SK-N-SH treated with all-trans-retinoic acid at 6 μM for 48 hours (cell line): ENCODE measurements around the gene SLX9.

Experiments
- ATAC-seq: fragments of 200-7000 bp; cut with Tn5 transposase; 3 replicates; pipeline ENCODE4 v1.9.1; 2020; ENCODE audit warnings: mild to moderate bottlenecking, moderate library complexity
- ARNTL ChIP-seq: fragments of 450-650 bp; formaldehyde crosslinking; IDR thresholded peaks from 2 replicates; pipeline ENCODE4 v1.5.0; 2020; ENCODE audit warnings: low read depth, mild to moderate bottlenecking, moderate library complexity, borderline replicate concordance
- BACH2 ChIP-seq: fragments of 250-450 bp; sonication (Bioruptor Pico); IDR thresholded peaks from 2 replicates; pipeline ENCODE4 v1.9.0; 2021; ENCODE audit warnings: mild to moderate bottlenecking, borderline replicate concordance
- CSRNP3 ChIP-seq: fragments of 250-450 bp; sonication (Bioruptor Pico); IDR thresholded peaks from 2 replicates; pipeline ENCODE4 v1.5.1; 2021; ENCODE audit warnings: mild to moderate bottlenecking, moderate library complexity
- ESRRG ChIP-seq: fragments of 250-450 bp; sonication (Bioruptor Pico); IDR thresholded peaks from 2 replicates; pipeline ENCODE4 v1.6.1; 2021; ENCODE audit warnings: mild to moderate bottlenecking
- GLIS3 ChIP-seq: fragments of 250-450 bp; sonication (Bioruptor Pico); IDR thresholded peaks from 2 replicates; pipeline ENCODE4 v1.5.0; 2020; ENCODE audit warnings: mild to moderate bottlenecking, moderate library complexity
- ISL1 ChIP-seq: fragments of 250-450 bp; sonication (Bioruptor Pico); IDR thresholded peaks from 2 replicates; pipeline ENCODE4 v2.1.2; 2022; ENCODE audit warnings: mild to moderate bottlenecking, moderate library complexity
- OSR1 ChIP-seq: fragments of 250-450 bp; sonication (Bioruptor Pico); IDR thresholded peaks from 2 replicates; pipeline ENCODE4 v1.8.0; 2022; ENCODE audit warnings: moderate library complexity, mild to moderate bottlenecking, inconsistent platforms
- PATZ1 ChIP-seq: fragments of 250-450 bp; sonication (Bioruptor Pico); IDR thresholded peaks from 2 replicates; pipeline ENCODE4 v1.8.0; 2020; ENCODE audit warnings: mild to moderate bottlenecking, moderate library complexity, borderline replicate concordance
- POU6F1 ChIP-seq: fragments of 250-450 bp; sonication (Bioruptor Pico); IDR thresholded peaks from 2 replicates; pipeline ENCODE4 v1.8.0; 2021; ENCODE audit warnings: low read depth, mild to moderate bottlenecking, moderate library complexity, borderline replicate concordance
- PPARA ChIP-seq: fragments of 250-450 bp; sonication (Bioruptor Pico); IDR thresholded peaks from 2 replicates; pipeline ENCODE4 v1.5.0; 2020; ENCODE audit warnings: mild to moderate bottlenecking, borderline replicate concordance
- SNAI2 ChIP-seq: fragments of 250-450 bp; sonication (Bioruptor Pico); IDR thresholded peaks from 2 replicates; pipeline ENCODE4 v1.5.0; 2020; ENCODE audit warnings: mild to moderate bottlenecking, moderate library complexity
- TCF4 ChIP-seq: fragments of 250-450 bp; sonication (Bioruptor Pico); IDR thresholded peaks from 2 replicates; pipeline ENCODE4 v1.8.0; 2021; ENCODE audit warnings: mild to moderate bottlenecking, moderate library complexity, borderline replicate concordance
- ZC3H10 ChIP-seq: fragments of 250-450 bp; sonication (Bioruptor Pico); IDR thresholded peaks from 2 replicates; pipeline ENCODE4 v1.5.1; 2021; ENCODE audit warnings: mild to moderate bottlenecking, moderate library complexity
- ZFP3 ChIP-seq: fragments of 250-450 bp; sonication (Bioruptor Pico); IDR thresholded peaks from 2 replicates; pipeline ENCODE4 v1.5.0; 2020; ENCODE audit warnings: mild to moderate bottlenecking, moderate library complexity
- ZFP30 ChIP-seq: fragments of 450-650 bp; formaldehyde crosslinking; IDR thresholded peaks from 2 replicates; pipeline ENCODE4 v1.5.0; 2022; ENCODE audit warnings: mild to moderate bottlenecking, moderate library complexity
- ZNF70 ChIP-seq: fragments of 450-650 bp; formaldehyde crosslinking; IDR thresholded peaks from 2 replicates; pipeline ENCODE4 v1.5.0; 2020; ENCODE audit warnings: mild to moderate bottlenecking, moderate library complexity
- ZNF8 ChIP-seq: fragments of 450-650 bp; formaldehyde crosslinking; IDR thresholded peaks from 2 replicates; pipeline ENCODE4 v1.5.0; 2020; ENCODE audit warnings: mild to moderate bottlenecking, moderate library complexity
- TF ChIP-seq, protein P1 (sequence below): fragments of 250-450 bp; sonication (Bioruptor Pico); IDR thresholded peaks from 2 replicates; pipeline ENCODE4 v1.5.1; 2020; ENCODE audit warnings: low read depth, mild to moderate bottlenecking, moderate library complexity
- TF ChIP-seq, protein P2 (sequence below): fragments of 250-450 bp; sonication (Bioruptor Pico); IDR thresholded peaks from 2 replicates; pipeline ENCODE4 v1.5.0; 2020; ENCODE audit warnings: mild to moderate bottlenecking, moderate library complexity

Gene SLX9

DNA sequence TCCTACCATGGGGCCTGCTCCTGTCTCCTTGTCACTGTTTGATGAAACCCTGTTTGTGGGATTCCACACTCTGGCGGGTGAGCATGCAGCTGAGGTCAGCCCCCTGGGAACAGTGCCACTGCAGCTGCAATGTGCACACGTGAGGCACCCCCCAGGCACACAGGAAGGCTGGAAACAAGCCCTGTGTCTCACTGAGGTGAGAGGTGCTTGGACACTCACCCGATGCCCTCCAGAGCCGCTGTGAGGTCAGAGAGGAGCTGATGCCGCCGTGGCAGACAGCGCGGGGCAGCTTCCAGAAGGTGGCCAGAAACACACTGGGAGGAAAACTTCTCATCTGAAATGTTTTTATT is 49.7 kb downstream of the SLX9 start:
- TF ChIP-seq PPARA (CRISPR knock-in tag) (no peak), BACH2 (CRISPR knock-in tag) (no peak), ZNF70 (CRISPR knock-in tag) (no peak), ARNTL (CRISPR knock-in tag) (no peak), OSR1 (CRISPR knock-in tag) (no peak), PATZ1 (CRISPR knock-in tag) (no peak), ZC3H10 (no peak), ISL1 (CRISPR knock-in tag) (no peak), SNAI2 (no peak), TCF4 (no peak)
- TF ChIP-seq, protein P1, sequence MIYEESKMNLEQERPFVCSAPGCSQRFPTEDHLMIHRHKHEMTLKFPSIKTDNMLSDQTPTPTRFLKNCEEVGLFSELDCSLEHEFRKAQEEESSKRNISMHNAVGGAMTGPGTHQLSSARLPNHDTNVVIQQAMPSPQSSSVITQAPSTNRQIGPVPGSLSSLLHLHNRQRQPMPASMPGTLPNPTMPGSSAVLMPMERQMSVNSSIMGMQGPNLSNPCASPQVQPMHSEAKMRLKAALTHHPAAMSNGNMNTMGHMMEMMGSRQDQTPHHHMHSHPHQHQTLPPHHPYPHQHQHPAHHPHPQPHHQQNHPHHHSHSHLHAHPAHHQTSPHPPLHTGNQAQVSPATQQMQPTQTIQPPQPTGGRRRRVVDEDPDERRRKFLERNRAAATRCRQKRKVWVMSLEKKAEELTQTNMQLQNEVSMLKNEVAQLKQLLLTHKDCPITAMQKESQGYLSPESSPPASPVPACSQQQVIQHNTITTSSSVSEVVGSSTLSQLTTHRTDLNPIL (CRISPR knock-in tag) = no peak
- TF ChIP-seq, protein P2, sequence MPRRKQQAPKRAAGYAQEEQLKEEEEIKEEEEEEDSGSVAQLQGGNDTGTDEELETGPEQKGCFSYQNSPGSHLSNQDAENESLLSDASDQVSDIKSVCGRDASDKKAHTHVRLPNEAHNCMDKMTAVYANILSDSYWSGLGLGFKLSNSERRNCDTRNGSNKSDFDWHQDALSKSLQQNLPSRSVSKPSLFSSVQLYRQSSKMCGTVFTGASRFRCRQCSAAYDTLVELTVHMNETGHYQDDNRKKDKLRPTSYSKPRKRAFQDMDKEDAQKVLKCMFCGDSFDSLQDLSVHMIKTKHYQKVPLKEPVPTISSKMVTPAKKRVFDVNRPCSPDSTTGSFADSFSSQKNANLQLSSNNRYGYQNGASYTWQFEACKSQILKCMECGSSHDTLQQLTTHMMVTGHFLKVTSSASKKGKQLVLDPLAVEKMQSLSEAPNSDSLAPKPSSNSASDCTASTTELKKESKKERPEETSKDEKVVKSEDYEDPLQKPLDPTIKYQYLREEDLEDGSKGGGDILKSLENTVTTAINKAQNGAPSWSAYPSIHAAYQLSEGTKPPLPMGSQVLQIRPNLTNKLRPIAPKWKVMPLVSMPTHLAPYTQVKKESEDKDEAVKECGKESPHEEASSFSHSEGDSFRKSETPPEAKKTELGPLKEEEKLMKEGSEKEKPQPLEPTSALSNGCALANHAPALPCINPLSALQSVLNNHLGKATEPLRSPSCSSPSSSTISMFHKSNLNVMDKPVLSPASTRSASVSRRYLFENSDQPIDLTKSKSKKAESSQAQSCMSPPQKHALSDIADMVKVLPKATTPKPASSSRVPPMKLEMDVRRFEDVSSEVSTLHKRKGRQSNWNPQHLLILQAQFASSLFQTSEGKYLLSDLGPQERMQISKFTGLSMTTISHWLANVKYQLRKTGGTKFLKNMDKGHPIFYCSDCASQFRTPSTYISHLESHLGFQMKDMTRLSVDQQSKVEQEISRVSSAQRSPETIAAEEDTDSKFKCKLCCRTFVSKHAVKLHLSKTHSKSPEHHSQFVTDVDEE (CRISPR knock-in tag) = no peak
- peak; percentile 22 for ATAC-seq

GRCh38 chr21:44989943-44990780 is 50.3 kb downstream of the SLX9 start:
- no peak for TF ChIP-seq ZNF8 (CRISPR knock-in tag)
- TF ChIP-seq, protein P1 (CRISPR knock-in tag) = no peak
- TF ChIP-seq OSR1 (CRISPR knock-in tag) = no peak
- TF ChIP-seq PATZ1 (CRISPR knock-in tag) = no peak
- no peak for TF ChIP-seq TCF4
- no peak for TF ChIP-seq ZNF70 (CRISPR knock-in tag)
- TF ChIP-seq ZFP30 (CRISPR knock-in tag) = no peak
- no peak for TF ChIP-seq ISL1 (CRISPR knock-in tag)
- TF ChIP-seq, protein P2 (CRISPR knock-in tag) = no peak
- TF ChIP-seq SNAI2 = no peak
- no peak for TF ChIP-seq PPARA (CRISPR knock-in tag)
- no peak for TF ChIP-seq ESRRG (CRISPR knock-in tag)
- peak; percentile 5; the same call in 1 of the 3 replicates for ATAC-seq

DNA sequence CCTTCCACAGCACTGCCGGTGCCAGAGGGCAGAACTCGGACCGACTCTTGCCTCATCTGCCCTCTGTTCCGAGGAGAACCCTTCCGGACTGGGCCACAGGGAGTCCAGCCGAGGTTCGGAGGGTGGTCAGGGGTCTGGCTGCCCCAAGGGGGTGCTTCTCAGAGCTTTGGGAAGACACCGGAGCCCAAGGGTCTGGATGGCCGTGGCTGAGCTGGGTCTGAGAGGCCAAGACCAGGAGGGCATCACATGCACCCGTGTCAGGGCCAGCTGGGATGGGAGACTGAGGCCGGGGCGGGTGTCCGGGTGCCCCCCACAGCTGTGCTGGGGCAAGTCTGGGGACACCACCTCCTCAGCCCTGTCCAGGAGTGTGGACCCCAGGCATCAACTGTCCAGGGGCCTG is 51.1 kb downstream of the SLX9 start:
- no peak for ATAC-seq
- TF ChIP-seq OSR1 (CRISPR knock-in tag) = no peak
- TF ChIP-seq ISL1 (CRISPR knock-in tag) = no peak
- TF ChIP-seq ZNF8 (CRISPR knock-in tag) = no peak
- TF ChIP-seq SNAI2 = no peak
- no peak for TF ChIP-seq ZC3H10
- TF ChIP-seq GLIS3 = no peak
- TF ChIP-seq CSRNP3 (CRISPR knock-in tag) = no peak
- no peak for TF ChIP-seq PPARA (CRISPR knock-in tag)
- TF ChIP-seq ZNF70 (CRISPR knock-in tag) = no peak
- TF ChIP-seq BACH2 (CRISPR knock-in tag) = no peak
- TF ChIP-seq ZFP3 (CRISPR knock-in tag) = no peak
- no peak for TF ChIP-seq POU6F1 (CRISPR knock-in tag)
